ENCODE data around the gene ZNF292.
"Not testable (repeated sequence)": the region's sequence is repeated elsewhere in the genome, so short reads cannot be mapped to it uniquely, and the experiment has no call there.

GRCh38 chr6:87239098-87239635, 83.8 kb downstream of the ZNF292 start:
- not testable (repeated sequence) for TF ChIP-seq POLR2A (IDR thresholded peaks at IDR 0.05)
- TF ChIP-seq, protein P1, sequence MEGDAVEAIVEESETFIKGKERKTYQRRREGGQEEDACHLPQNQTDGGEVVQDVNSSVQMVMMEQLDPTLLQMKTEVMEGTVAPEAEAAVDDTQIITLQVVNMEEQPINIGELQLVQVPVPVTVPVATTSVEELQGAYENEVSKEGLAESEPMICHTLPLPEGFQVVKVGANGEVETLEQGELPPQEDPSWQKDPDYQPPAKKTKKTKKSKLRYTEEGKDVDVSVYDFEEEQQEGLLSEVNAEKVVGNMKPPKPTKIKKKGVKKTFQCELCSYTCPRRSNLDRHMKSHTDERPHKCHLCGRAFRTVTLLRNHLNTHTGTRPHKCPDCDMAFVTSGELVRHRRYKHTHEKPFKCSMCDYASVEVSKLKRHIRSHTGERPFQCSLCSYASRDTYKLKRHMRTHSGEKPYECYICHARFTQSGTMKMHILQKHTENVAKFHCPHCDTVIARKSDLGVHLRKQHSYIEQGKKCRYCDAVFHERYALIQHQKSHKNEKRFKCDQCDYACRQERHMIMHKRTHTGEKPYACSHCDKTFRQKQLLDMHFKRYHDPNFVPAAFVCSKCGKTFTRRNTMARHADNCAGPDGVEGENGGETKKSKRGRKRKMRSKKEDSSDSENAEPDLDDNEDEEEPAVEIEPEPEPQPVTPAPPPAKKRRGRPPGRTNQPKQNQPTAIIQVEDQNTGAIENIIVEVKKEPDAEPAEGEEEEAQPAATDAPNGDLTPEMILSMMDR (IDR thresholded peaks at IDR 0.05) = not testable (repeated sequence)

Data from esophagus squamous epithelium (tissue), 4 donors.